Activated gamma-delta T cell (primary cell): ENCODE results near the gene CASS4.

Source experiments
- DNase-seq: peaks from one replicate; lab custom pipeline; 2025; lab: John Stamatoyannopoulos, UW

Gene CASS4

GRCh38 chr20:56443654-56444540 lies 31.8 kb downstream of the CASS4 start:
- no peak for DNase-seq

- no peak for DNase-seq
Measured at GRCh38 chr20:56445130-56445529, 33.1 kb downstream of the CASS4 start.

- no peak for DNase-seq
Measured at GRCh38 chr20:56445540-56445939, 33.5 kb downstream of the CASS4 start.

- DNase-seq, result no peak
Measured at GRCh38 chr20:56447227-56447626, 35.2 kb downstream of the CASS4 start.

GRCh38 chr20:56449459-56449858 lies 37.4 kb downstream of the CASS4 start:
- no peak for DNase-seq

- no peak for DNase-seq
Measured at GRCh38 chr20:56451056-56451765, 39.2 kb downstream of the CASS4 start.

- DNase-seq, result no peak
Measured at GRCh38 chr20:56453352-56453751, 41.3 kb downstream of the CASS4 start.

GRCh38 chr20:56454754-56455153 lies 42.7 kb downstream of the CASS4 start:
- no peak for DNase-seq

GRCh38 chr20:56458206-56458821 lies 46.3 kb downstream of the CASS4 start:
- DNase-seq, result no peak

- DNase-seq, result no peak
Measured at GRCh38 chr20:56460459-56460858, 48.4 kb downstream of the CASS4 start.

GRCh38 chr20:56461576-56461975 lies 49.5 kb downstream of the CASS4 start:
- no peak for DNase-seq

- no peak for DNase-seq
Measured at GRCh38 chr20:56463428-56463827, 51.4 kb downstream of the CASS4 start.

- DNase-seq, result no peak
Measured at GRCh38 chr20:56465997-56466396, 53.9 kb downstream of the CASS4 start.

GRCh38 chr20:56467968-56468315 lies 55.9 kb downstream of the CASS4 start:
- no peak for DNase-seq

- peak; percentile 94 for DNase-seq
Measured at GRCh38 chr20:56468316-56469076, 56.4 kb downstream of the CASS4 start, which contains the start of gene RTF2. TSS of gene RTF2 (plus strand) at chr20:56468627. CDS start at chr20:56468698, 71 bp downstream.

- DNase-seq, result no peak
Measured at GRCh38 chr20:56469077-56469449, 57.0 kb downstream of the CASS4 start.

- DNase-seq, result no peak
Measured at GRCh38 chr20:56483970-56484369, 71.9 kb downstream of the CASS4 start.

- no peak for DNase-seq
Measured at GRCh38 chr20:56487216-56487615, 75.2 kb downstream of the CASS4 start.

GRCh38 chr20:56488566-56488965 lies 76.5 kb downstream of the CASS4 start:
- no peak for DNase-seq

- DNase-seq, result no peak
Measured at GRCh38 chr20:56501116-56501515, 89.1 kb downstream of the CASS4 start.

GRCh38 chr20:56503916-56504315 lies 91.9 kb downstream of the CASS4 start:
- DNase-seq, result no peak

GRCh38 chr20:56504373-56505005 lies 92.4 kb downstream of the CASS4 start:
- DNase-seq, result no peak
